ENCODE data around the gene KCNJ12.
"Not testable (repeated sequence)": the region's sequence is repeated elsewhere in the genome, so short reads cannot be mapped to it uniquely, and the experiment has no call there.

The KCNJ12 gene

DNA sequence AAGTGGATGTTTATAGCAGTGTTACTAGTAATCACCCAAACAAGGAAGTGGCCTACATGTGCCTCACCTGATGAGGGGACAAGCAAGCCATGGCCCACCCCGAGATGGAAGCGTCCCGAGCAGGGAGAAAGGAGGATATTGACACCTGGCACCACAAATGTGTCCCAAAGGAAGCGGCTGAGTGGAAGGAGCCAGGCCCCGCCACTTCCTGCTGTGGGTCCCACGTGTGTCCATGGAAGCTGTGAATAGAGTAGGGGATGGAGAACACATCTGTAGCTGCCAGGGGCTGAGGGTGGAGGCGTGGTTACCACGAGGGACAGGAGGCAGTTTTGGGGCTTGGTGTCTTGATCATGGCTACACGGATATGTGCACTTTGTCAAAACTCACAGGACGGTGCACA, 49.2 kb downstream of the KCNJ12 start:
- no peak for DNase-seq

GRCh38 chr17:21425736-21426135, 49.6 kb downstream of the KCNJ12 start:
- no peak for DNase-seq

DNA sequence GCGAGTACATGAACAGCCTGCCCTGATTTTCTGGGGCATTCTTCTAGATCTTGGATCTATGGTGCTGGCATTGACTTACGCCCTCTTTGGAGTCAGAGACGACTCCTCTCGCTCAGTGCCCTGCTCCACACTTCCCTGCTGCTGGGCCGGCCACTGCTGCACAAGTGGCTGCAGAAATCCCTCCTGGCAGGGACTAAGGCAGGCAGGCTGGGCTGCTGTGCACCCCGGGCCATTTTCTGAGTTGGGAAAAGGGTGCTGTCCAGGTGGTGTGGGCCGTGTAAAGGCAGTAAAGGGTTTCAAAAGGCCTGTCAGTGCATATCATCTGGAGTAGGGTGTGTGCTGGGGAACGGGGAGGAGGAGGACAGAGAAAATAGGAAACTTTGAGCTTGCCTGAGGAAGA, 50.1 kb downstream of the KCNJ12 start:
- DNase-seq, result not testable (repeated sequence)

GRCh38 chr17:21426876-21427275, 50.7 kb downstream of the KCNJ12 start:
- not testable (repeated sequence) for DNase-seq

- DNase-seq, result not testable (repeated sequence)
Measured at GRCh38 chr17:21427727-21428126, 51.6 kb downstream of the KCNJ12 start.

GRCh38 chr17:21428752-21429424, 52.7 kb downstream of the KCNJ12 start:
- not testable (repeated sequence) for DNase-seq

DNA sequence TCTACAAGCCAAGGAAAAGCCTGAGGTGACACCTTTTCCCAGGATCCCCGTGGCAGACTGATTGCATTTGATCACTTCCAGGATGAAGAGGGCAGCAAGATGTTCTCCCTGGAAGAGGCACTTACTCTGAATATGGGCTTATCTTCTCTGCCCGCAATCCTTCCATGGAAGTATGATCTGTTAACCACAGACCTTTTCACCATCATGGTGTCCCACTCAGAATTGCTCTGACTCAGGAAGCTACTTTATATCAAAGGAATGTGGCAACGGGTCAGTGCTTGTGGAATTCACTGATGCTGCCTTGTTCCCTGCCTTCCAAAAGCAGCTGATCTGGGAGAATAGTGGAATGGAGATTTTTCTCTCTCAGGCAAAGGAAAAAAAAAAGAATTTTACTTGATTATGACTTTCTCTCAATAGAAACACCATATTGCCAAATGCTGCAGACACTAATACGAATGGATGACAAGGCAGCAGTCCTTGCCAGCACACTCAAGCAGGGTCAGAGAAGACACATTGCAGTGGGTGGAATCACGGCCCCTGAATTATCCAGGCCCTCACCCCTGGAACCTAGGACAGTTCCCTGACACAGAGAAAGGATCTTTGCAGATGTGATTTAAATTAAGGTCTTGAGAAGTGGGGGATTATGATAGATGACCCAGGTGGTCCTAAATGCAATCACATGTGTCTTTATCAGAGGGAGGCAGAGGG, 53.9 kb downstream of the KCNJ12 start:
- not testable (repeated sequence) for DNase-seq

DNA sequence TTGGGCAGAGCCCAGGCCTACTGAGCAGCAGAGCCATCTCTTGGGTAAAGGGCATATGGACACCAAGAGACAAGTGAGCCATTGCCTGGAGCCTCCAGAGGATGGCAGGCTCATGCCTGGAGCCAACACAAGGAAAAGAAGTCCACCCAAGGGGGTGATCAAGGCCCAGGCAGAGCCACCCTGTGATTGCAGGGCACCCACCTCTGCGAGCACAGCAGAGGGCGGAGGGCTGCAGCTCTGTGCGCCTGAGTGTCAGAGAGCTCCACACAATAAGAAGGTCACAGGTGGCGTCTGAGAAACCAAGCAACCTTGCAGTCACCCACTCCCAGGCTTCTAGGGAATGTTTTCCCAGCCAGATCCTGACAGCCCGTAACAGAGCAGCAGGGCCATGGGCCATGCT, 57.8 kb downstream of the KCNJ12 start:
- not testable (repeated sequence) for DNase-seq

DNA sequence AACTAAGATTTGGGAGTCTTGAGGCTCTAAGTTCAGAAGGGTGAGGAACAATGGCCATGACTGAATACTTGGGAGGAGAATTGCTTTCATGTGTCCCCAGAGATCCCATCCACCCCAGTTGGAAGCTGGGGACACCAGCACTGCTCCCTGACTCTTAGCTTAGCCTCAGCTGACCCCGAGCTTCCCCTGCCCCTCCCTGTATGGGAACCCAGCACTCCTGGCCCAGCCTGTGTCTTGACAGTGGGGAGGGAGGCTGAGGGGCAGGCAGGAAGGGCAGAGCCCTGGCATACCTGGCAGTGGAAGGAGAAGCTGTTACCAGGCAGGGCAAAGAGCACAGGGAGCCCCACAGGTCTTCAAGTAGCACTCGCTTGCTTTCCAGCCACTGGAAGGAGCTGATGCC, 58.8 kb downstream of the KCNJ12 start:
- DNase-seq, result not testable (repeated sequence)

DNA sequence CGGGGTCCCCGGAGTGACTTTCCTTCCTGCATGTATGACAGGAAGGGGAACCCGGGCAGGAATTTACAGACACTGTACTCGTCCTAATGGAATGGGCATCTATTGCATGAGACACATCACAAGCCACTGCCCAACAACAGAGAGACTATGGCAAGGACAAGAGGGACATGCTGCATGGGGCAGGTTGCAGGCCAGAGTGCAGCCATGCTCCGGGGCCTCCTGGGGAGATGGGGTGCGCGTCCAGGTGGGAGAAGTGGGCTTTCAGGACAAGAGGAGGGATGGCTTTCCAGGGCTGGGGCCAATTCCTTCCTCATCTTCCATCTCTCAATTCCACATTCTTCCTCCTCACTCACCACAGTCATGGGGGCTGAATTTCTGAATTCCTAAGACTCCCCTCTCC, 60.3 kb downstream of the KCNJ12 start:
- DNase-seq, result not testable (repeated sequence)

GRCh38 chr17:21436883-21437836, 61.0 kb downstream of the KCNJ12 start:
- not testable (repeated sequence) for DNase-seq

DNA sequence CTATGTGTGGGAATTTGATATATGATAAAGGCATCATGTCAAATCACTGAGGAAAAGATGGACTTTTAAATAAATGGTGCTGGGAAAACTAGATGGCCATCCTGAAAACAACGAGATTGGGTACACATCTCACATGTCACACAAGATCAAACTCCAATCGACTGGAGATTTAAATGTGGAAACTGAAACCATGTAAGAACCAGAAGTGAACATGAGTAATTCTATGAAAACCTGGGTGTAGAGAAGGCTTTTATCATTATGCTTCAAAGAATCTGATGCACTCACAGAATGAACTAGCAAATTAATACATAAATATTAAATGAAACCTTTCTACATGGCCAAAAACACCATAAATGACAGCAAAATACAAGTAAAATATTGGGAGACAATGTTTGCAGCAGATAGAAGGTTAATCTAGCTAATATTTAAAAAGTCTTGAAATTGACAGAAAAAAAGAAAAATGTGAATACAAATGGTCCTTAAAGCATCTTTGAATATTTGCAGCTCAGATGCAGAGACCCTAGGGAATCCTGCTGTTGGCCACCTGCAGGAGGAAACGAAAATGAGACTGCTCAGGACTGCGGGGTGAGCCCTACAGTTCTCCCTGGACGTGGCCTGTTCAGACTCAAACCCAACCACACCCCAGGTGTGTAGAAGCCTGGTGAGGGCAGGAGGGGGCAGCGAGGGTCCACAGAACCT, 62.3 kb downstream of the KCNJ12 start:
- not testable (repeated sequence) for DNase-seq

GRCh38 chr17:21439015-21439336, 62.8 kb downstream of the KCNJ12 start:
- not testable (repeated sequence) for DNase-seq

DNA sequence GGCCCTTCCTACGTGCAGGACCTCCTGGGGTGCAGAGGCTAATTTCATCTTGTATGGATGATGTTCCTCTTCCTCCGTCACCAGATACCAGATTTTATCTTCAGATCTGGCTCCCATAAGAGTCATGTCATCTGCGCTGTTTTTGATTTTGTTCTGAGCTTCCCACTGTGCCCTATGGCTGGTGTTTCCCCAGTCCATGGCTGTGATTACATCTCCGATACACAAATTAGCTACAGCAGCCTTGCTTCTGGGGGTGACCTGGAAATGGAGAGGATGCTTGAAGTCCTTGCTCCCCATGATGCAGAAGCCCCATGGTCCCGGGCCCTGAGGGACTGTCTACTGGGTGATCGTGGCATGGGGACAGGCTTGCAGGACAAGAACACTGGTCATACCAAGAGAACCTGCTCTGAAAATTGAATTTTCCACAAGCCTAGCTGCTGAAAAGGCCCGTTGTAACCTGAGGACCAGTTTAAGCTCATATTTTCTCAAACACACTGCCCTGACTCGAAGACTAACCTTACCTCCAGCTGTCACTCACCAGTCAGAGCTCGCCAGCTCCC, 69.0 kb downstream of the KCNJ12 start:
- no peak for DNase-seq

- DNase-seq, result not testable (repeated sequence)
Measured at GRCh38 chr17:21447552-21447951, 71.4 kb downstream of the KCNJ12 start.

GRCh38 chr17:21449891-21450290, 73.7 kb downstream of the KCNJ12 start:
- DNase-seq, result not testable (repeated sequence)

GRCh38 chr17:21451975-21452374, 75.8 kb downstream of the KCNJ12 start:
- DNase-seq, result no peak

GRCh38 chr17:21452377-21453143, 76.4 kb downstream of the KCNJ12 start:
- no peak for DNase-seq

- DNase-seq, result no peak
Measured at GRCh38 chr17:21453144-21453898, 77.2 kb downstream of the KCNJ12 start.

DNA sequence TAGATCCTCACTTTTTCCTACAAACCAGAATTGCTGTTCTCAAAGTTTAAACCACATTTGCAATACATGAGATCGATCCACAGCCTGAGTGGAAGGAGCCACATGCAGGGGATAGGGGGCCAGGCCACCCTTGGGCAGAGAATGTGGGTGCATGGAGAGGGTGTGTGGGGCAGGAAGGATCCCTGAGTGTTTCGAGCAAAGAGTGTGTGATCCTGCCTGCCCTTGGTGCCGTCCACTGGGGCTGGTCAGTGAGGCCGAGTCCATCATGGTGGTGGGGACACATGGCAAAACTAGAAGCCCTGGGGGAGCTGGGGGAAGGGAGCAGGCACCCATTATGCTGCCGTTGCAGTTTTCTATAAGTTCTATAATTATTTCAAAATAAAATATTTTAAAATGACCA, 77.8 kb downstream of the KCNJ12 start:
- not testable (repeated sequence) for DNase-seq

DNA sequence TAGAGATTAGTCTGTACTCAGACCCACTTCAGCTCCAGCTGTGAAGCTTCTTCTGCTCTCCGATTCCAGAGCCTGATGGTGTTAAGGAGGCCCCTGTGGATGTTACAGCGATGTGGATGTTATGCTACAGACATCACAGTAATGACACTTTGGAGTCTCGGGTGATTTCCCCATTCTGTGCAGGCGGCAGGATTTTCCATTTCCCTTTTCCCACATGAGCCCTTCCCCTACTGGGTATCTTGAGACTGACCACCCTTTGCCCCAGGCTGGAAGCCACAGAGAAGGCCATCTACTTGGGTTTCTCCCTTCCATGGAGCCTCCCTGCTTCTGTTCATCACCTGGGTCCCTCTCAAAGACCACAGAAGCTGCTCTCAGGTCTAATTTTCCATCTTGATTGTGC, 78.3 kb downstream of the KCNJ12 start:
- DNase-seq, result no peak
